H1 (cell line): ENCODE measurements around the gene APOA4. TPM values are rescaled to one million over a fixed set of nuclear protein-coding genes. Genes with fewer than 3 reads are reported as not detected.

Experiments used
- CTCF ChIA-PET: fragments of 300-600 bp; sonication (Branson Sonifier 250); formaldehyde crosslinking; loops from one replicate; lab custom pipeline; 2021; ENCODE audit not compliant: partially characterized antibody; lab: Charles Lee
- POLR2A ChIA-PET: fragments of 300-600 bp; sonication (Branson Sonifier 250); formaldehyde crosslinking; loops from one replicate; lab custom pipeline; 2021; ENCODE audit warnings: inconsistent platforms; ENCODE audit not compliant: partially characterized antibody; lab: Charles Lee
- DNase-seq, 2 experiments: peaks; one replicate each; pipeline versions ENCODE4 v3.0.0 to v3.0.0-alpha.2; 2010 to 2022; ENCODE audit warnings: low spot score in 2 of 2, low read depth in 1 of 2, mixed read lengths in 1 of 2
- FAIRE-seq: peaks from 2 replicates; lab custom pipeline; 2011; peaks lifted over from hg19 to GRCh38; lab: Jason Lieb, UNC
- H2AFZ ChIP-seq: 2 replicates; pipeline ENCODE4 v1.8.1; 2012; ENCODE audit warnings: low read length, inconsistent platforms
- H2AK5ac ChIP-seq: 2 replicates; pipeline ENCODE4 v1.6.1; 2013; ENCODE audit warnings: low read depth, low read length
- H2BK120ac ChIP-seq: replicated peaks from 2 replicates; pipeline ENCODE3; 2013; ENCODE audit warnings: low read depth, low read length, inconsistent platforms
- H2BK12ac ChIP-seq: 2 replicates; pipeline ENCODE4 v1.6.1; 2013; ENCODE audit warnings: low read depth, low read length
- H2BK15ac ChIP-seq: 2 replicates; pipeline ENCODE4 v1.6.1; 2013; ENCODE audit warnings: low read length
- H2BK20ac ChIP-seq: 2 replicates; pipeline ENCODE4 v1.6.1; 2013; ENCODE audit warnings: low read length
- H2BK5ac ChIP-seq: 2 replicates; pipeline ENCODE4 v1.6.1; 2013; ENCODE audit warnings: low read depth, low read length
- H3K14ac ChIP-seq: 2 replicates; pipeline ENCODE4 v1.6.1; 2013; ENCODE audit warnings: inconsistent platforms; ENCODE audit not compliant: insufficient read length
- H3K18ac ChIP-seq: 2 replicates; pipeline ENCODE4 v1.6.1; 2013; ENCODE audit warnings: low read length; ENCODE audit errors: extremely low read depth
- H3K23ac ChIP-seq: 2 replicates; pipeline ENCODE4 v1.6.1; 2013; ENCODE audit warnings: inconsistent platforms; ENCODE audit not compliant: insufficient read length
- H3K23me2 ChIP-seq: 2 replicates; pipeline ENCODE4 v1.6.1; 2013; ENCODE audit warnings: low read depth, low read length
- H3K27ac ChIP-seq: 2 replicates; pipeline ENCODE4 v1.6.1; 2011; ENCODE audit warnings: low read depth, low read length, inconsistent platforms
- H3K27me3 ChIP-seq, 4 experiments: replicated peaks in 1 of 4; 1 replicate in 1 of 4; 2 replicates in 3 of 4; pipeline versions ENCODE4 v1.6.1 to v1.8.1; 2011 to 2013; ENCODE audit warnings: low read length in 3 of 4, mild to moderate bottlenecking in 3 of 4, inconsistent platforms in 2 of 4, mixed read lengths in 2 of 4, moderate library complexity in 1 of 4; ENCODE audit not compliant: control insufficient read depth in 3 of 4, insufficient read depth in 3 of 4; ENCODE audit errors: extremely low read depth in 1 of 4
- H3K36me3 ChIP-seq, 4 experiments: 2 replicates each; pipeline versions ENCODE4 v1.6.1 to v1.8.1; 2011 to 2013; ENCODE audit warnings: mild to moderate bottlenecking in 4 of 4, low read length in 3 of 4, moderate library complexity in 2 of 4, control low read depth in 1 of 4, inconsistent platforms in 1 of 4; ENCODE audit not compliant: insufficient read depth in 4 of 4, control insufficient read depth in 2 of 4
- H3K4ac ChIP-seq: replicated peaks from 2 replicates; pipeline ENCODE3; 2013; ENCODE audit warnings: low read length, low read depth, mixed read lengths, inconsistent platforms; ENCODE audit not compliant: insufficient read length
- H3K4me1 ChIP-seq, 4 experiments: replicated peaks in 1 of 4; 1 replicate in 1 of 4; 2 replicates in 3 of 4; pipeline versions ENCODE4 v1.6.1 to v1.8.1; 2011 to 2013; ENCODE audit warnings: low read length in 3 of 4, inconsistent platforms in 2 of 4, mixed read lengths in 1 of 4; ENCODE audit not compliant: insufficient read depth in 4 of 4, control insufficient read depth in 3 of 4
- H3K4me2 ChIP-seq, 2 experiments: 2 replicates each; pipeline versions ENCODE4 v1.6.1 to v1.8.1; 2011 to 2013; ENCODE audit warnings: low read depth in 2 of 2, low read length in 2 of 2, control low read depth in 1 of 2, inconsistent platforms in 1 of 2, mild to moderate bottlenecking in 1 of 2; ENCODE audit not compliant: insufficient read depth in 1 of 2
- H3K4me3 ChIP-seq, 4 experiments: fragments of 200-600, 300-600 bp in 1 of 4; sonication (generic), shearing (Covaris generic), sonication (Bioruptor Twin) in 1 of 4; 2 replicates each; pipeline versions ENCODE4 v1.5.1 to v1.8.1; 2011 to 2016; ENCODE audit warnings: low read length in 4 of 4, low read depth in 3 of 4, control low read depth in 2 of 4, inconsistent platforms in 2 of 4, mild to moderate bottlenecking in 2 of 4, mixed read lengths in 1 of 4, moderate library complexity in 1 of 4; ENCODE audit not compliant: insufficient read depth in 2 of 4; ENCODE audit errors: extremely low read depth in 1 of 4
- H3K56ac ChIP-seq: replicated peaks from 2 replicates; pipeline ENCODE3; 2013; ENCODE audit warnings: low read depth, mild to moderate bottlenecking, mixed read lengths, low read length, inconsistent platforms; ENCODE audit not compliant: insufficient read length
- H3K79me1 ChIP-seq: 2 replicates; pipeline ENCODE4 v1.6.1; 2013; ENCODE audit warnings: low read depth, low read length, control low read depth
- H3K79me2 ChIP-seq, 2 experiments: 2 replicates each; pipeline versions ENCODE4 v1.6.1 to v1.8.1; 2012 to 2013; ENCODE audit warnings: low read length in 2 of 2, mild to moderate bottlenecking in 2 of 2, inconsistent platforms in 1 of 2; ENCODE audit not compliant: insufficient read depth in 2 of 2, control insufficient read depth in 1 of 2
- H3K9ac ChIP-seq, 4 experiments: replicated peaks in 1 of 4; 1 replicate in 1 of 4; 2 replicates in 3 of 4; pipeline versions ENCODE4 v1.6.1 to v1.8.1; 2011 to 2013; ENCODE audit warnings: low read depth in 3 of 4, low read length in 3 of 4, control low read depth in 2 of 4, mild to moderate bottlenecking in 2 of 4, moderate library complexity in 2 of 4, inconsistent platforms in 1 of 4; ENCODE audit errors: extremely low read depth in 1 of 4
- H3K9me3 ChIP-seq, 2 experiments: 2 replicates each; pipeline versions ENCODE4 v1.6.1 to v1.8.1; 2012 to 2013; ENCODE audit warnings: mild to moderate bottlenecking in 2 of 2, moderate library complexity in 2 of 2, control low read depth in 1 of 2, inconsistent platforms in 1 of 2, low read depth in 1 of 2, low read length in 1 of 2, mixed read lengths in 1 of 2; ENCODE audit not compliant: insufficient read depth in 2 of 2
- H4K20me1 ChIP-seq, 2 experiments: replicated peaks in 1 of 2; 2 replicates each; pipeline versions ENCODE3 to v1.8.1; 2011 to 2013; ENCODE audit warnings: inconsistent platforms in 2 of 2, low read length in 2 of 2, mild to moderate bottlenecking in 1 of 2; ENCODE audit not compliant: insufficient read depth in 2 of 2, control insufficient read depth in 1 of 2
- H4K5ac ChIP-seq: 2 replicates; pipeline ENCODE4 v1.6.1; 2013; ENCODE audit warnings: low read length, low read depth, mixed read lengths, inconsistent platforms; ENCODE audit not compliant: insufficient read length
- H4K8ac ChIP-seq: 2 replicates; pipeline ENCODE4 v1.8.0; 2013; ENCODE audit warnings: mild to moderate bottlenecking, moderate library complexity, low read length, inconsistent platforms; ENCODE audit not compliant: insufficient read depth; ENCODE audit errors: extremely low read depth
- H4K91ac ChIP-seq: replicated peaks from 2 replicates; pipeline ENCODE3; 2013; ENCODE audit warnings: low read length, mixed read lengths, inconsistent platforms; ENCODE audit not compliant: insufficient read length
- BACH1 ChIP-seq: IDR thresholded peaks from 2 replicates; pipeline ENCODE4 v1.6.1; 2012; ENCODE audit warnings: low read length, improper control_type of control experiment
- GTF2F1 ChIP-seq: IDR thresholded peaks from 2 replicates; pipeline ENCODE4 v1.6.1; 2012; ENCODE audit warnings: low read depth, low read length, improper control_type of control experiment, borderline replicate concordance
- HDAC2 ChIP-seq, 2 experiments: fragments of 300-600 bp in 1 of 2; sonication (generic) in 1 of 2; IDR thresholded peaks; 2 replicates each; pipeline ENCODE4 v1.6.1; 2011 to 2012; ENCODE audit warnings: low read depth in 2 of 2, low read length in 2 of 2, mild to moderate bottlenecking in 2 of 2, moderate library complexity in 2 of 2, borderline replicate concordance in 1 of 2, inconsistent platforms in 1 of 2
- JUND ChIP-seq: IDR thresholded peaks from 2 replicates; pipeline ENCODE4 v1.6.1; 2011; ENCODE audit warnings: mild to moderate bottlenecking, improper control_type of control experiment, low read length
- NANOG ChIP-seq: IDR thresholded peaks from 2 replicates; pipeline ENCODE4 v1.6.1; 2011; ENCODE audit warnings: low read length, low read depth, mild to moderate bottlenecking, inconsistent platforms; ENCODE audit not compliant: insufficient read depth, poor library complexity, severe bottlenecking
- RNF2 ChIP-seq: fragments of 200-900, 300-1000 bp; sonication (generic); IDR thresholded peaks from 2 replicates; pipeline ENCODE4 v1.7.1; 2016; ENCODE audit warnings: borderline replicate concordance, low read depth, mild to moderate bottlenecking, antibody characterized with exemption, low read length; ENCODE audit not compliant: poor library complexity, severe bottlenecking; ENCODE audit errors: missing control alignments
- TBP ChIP-seq: IDR thresholded peaks from 2 replicates; pipeline ENCODE4 v1.6.1; 2011; ENCODE audit warnings: low read depth, low read length, improper control_type of control experiment
- USF2 ChIP-seq: IDR thresholded peaks from 2 replicates; pipeline ENCODE4 v1.6.1; 2011; ENCODE audit warnings: low read length, improper control_type of control experiment
- ZNF274 ChIP-seq: IDR thresholded peaks from 2 replicates; pipeline ENCODE4 v1.7.0; 2012; ENCODE audit warnings: low read length, borderline replicate concordance; ENCODE audit errors: extremely low read depth
- WGBS, 2 experiments: shearing (Covaris generic) in 1 of 2; methylation state at CpG; one replicate each; pipeline versions ENCODE4 v1.1.6 to v1.1.7; 2013 to 2015; ENCODE audit warnings: low lambda C conversion rate in 2 of 2, mixed read lengths in 2 of 2, inconsistent platforms in 1 of 2, low coverage in 1 of 2, missing lambda C conversion rate in 1 of 2; ENCODE audit not compliant: insufficient replicate concordance in 2 of 2, insufficient coverage in 1 of 2, insufficient read length in 1 of 2; ENCODE audit errors: extremely low coverage in 1 of 2, missing lambda C conversion rate in 1 of 2; 5-methylcytosine and 5-hydroxymethylcytosine counted together
- polyA plus RNA-seq, 7 experiments: library from polyadenylated mRNA; depleted of rRNA in 3 of 7; stranded (reverse) in 5 of 7; unstranded in 2 of 7; fragments of >200 nt in 5 of 7; fragments of 200-250 nt in 2 of 7; gene quantifications; 1 replicate in 5 of 7; 2 replicates in 1 of 7; 4 replicates in 1 of 7; pipeline versions ENCODE4 v1.2.1 to v1.2.3, GENCODE V29; 2011 to 2013; ENCODE audit warnings: missing spikeins in 2 of 7, mixed read lengths in 2 of 7
- total RNA-seq: library from RNA; stranded (reverse); fragmentation: NEBNext Ultra II Directional; extraction: Animal tissue kit (Norgen Biotek cat#: 25700); gene quantifications from 2 replicates; pipeline ENCODE4 v1.2.1, GENCODE V29; 2021

APOA4 gene
- total and polyA plus RNA-seq, 2 of the 8 experiments (the other 6 are each of a cell fraction or from before 2014, with no cell fraction given) = not detected

GRCh38 chr11:116787786-116788486 is 35.2 kb downstream of the APOA4 start, which contains the start of gene ZPR1:
TSS of gene ZPR1 (minus strand) at chr11:116788023. CDS start at chr11:116787990, 33 bp downstream.
- Histone ChIP-seq H4K20me1 (no peaks in the 10 kb centered on the region), H3K56ac (no peak within 1 kb of the TSS), H2BK15ac (no peak within 1 kb of the TSS), H3K23me2 (peaks cover 11% of the 10 kb centered on the region), H2BK12ac (no peak within 1 kb of the TSS), H3K79me2 (peaks cover 0 to 15% of the 10 kb centered on the region in 2 experiments; a peak in 2 of 4 replicates), H2AFZ (peak within 1 kb of the TSS; percentile 91; the same call in 1 of the 2 replicates), H3K18ac (peak within 1 kb of the TSS; percentile 66), H4K91ac (no peak within 1 kb of the TSS), H2BK120ac (no peak within 1 kb of the TSS), H2BK20ac (no peak within 1 kb of the TSS), H3K27ac (peak within 1 kb of the TSS; percentile 56; the same call in 1 of the 2 replicates), H3K4me3 (peak within 1 kb of the TSS; percentile 79 to 93 (median 85)), H3K23ac (no peak within 1 kb of the TSS), H4K8ac (peak within 1 kb of the TSS; percentile 39), H2BK5ac (no peak within 1 kb of the TSS; the same call in 1 of the 2 replicates), H3K9ac (peak within 1 kb of the TSS; percentile 65 to 78 (median 70)), H3K4me2 (peak within 1 kb of the TSS; percentile 92 to 94), H2AK5ac (no peak within 1 kb of the TSS), H4K5ac (peak within 1 kb of the TSS; percentile 18), H3K4ac (peak within 1 kb of the TSS; percentile 29), H3K4me1 (peaks cover 4 to 9% (median 6%) of the 10 kb centered on the region in 4 experiments), H3K14ac (no peak within 1 kb of the TSS), H3K9me3 (no peaks in the 10 kb centered on the region), H3K79me1 (peaks cover 5% of the 10 kb centered on the region; the same call in 1 of the 2 replicates), H3K36me3 (peaks cover 26 to 36% (median 30%) of the 10 kb centered on the region in 4 experiments), H3K27me3 (peaks cover 0 to 11% (median 3%) of the 10 kb centered on the region in 4 experiments; a peak in 4 of 7 replicates)
- POLR2A ChIA-PET = interaction anchor here (0.9 to 6.0 kb wide), 7 partner anchors 8 to 309 kb away, joined by 3 to 29 read pairs (median 4); partner anchors contain the start of genes APOA1 and BUD13
- CTCF ChIA-PET = interaction anchor here (0.9 to 12.1 kb wide), 10 partner anchors 8 to 439 kb away, joined by 3 to 237 read pairs (median 4); partner anchors contain the start of genes APOA1, APOA4 and APOC3
- no peak for FAIRE-seq
- peak in 1 of 2 experiments; percentile 89 for DNase-seq
- WGBS, 2 experiments = 3% methylated on average over 47 of the region's 56 CpGs; no CpG with 5 or more reads in 1 of the 2 experiments
- TF ChIP-seq USF2 (no peak), ZNF274 (no peak), NANOG (no peak), JUND (no peak), GTF2F1 (no peak), TBP (0 out of 2 replicates have a peak, but pooled peaks have one; percentile 29), HDAC2 (IDR thresholded peaks at IDR 0.05; ENCODE audit: borderline replicate concordance in 1 of 2, low read depth in 2 of 2, low read length in 2 of 2) (no peak), BACH1 (no peak), RNF2 (no peak)
